Mesenteric fat pad (tissue), 1 donor: Measurements from ENCODE around the gene ERH. TPM values are rescaled to one million over a fixed set of nuclear protein-coding genes. Genes with fewer than 3 reads are reported as not detected.
A peak's percentile ranks its signal among the peaks of the same experiment; 100 is the strongest.
"Not testable (repeated sequence)": the region's sequence is repeated elsewhere in the genome, so short reads cannot be mapped to it uniquely, and the experiment has no call there.

ENCODE experiments used
- DNase-seq: peaks from one replicate; pipeline ENCODE4 v3.0.0-alpha.2; 2020; ENCODE audit warnings: low spot score
- long read RNA-seq: library from polyadenylated mRNA; unstranded; transcript quantifications from one replicate; pipeline ENCODE4 v2.0.0, GENCODE V29; 2020
- total RNA-seq: library from RNA; stranded (reverse); fragmentation: NEBNext Ultra II Directional; extraction: Animal tissue kit (Norgen Biotek cat#: 25700); gene quantifications from one replicate; pipeline ENCODE4 v1.2.1, GENCODE V29; 2021
- donor health status: DM: yes; HTN: yes; CAD: no.

The ERH gene
- total RNA-seq = 140 TPM
- long read RNA-seq, transcript ERH-203 (4 exons, 1,124 nt) = major isoform, 18 of 22 reads
- long read RNA-seq, partial matches to known transcripts = 1 of 22 reads
- long read RNA-seq, other reads (novel, unspliced or antisense) = 0 of 22 reads

GRCh38 chr14:69398053-69398817 lies at the start of gene ERH, which contains the start of gene SLC39A9:
Gene ERH (minus strand): TSS chr14:69398299. CDS start chr14:69398233, 66 bp downstream.
Gene SLC39A9 (plus strand): TSS chr14:69398692. CDS start chr14:69399370, 678 bp downstream.
- DNase-seq = peak; percentile 98

GRCh38 chr14:69443296-69443805 lies 45.3 kb upstream of the ERH start:
- no peak for DNase-seq

- DNase-seq = no peak
Measured at GRCh38 chr14:69441948-69442347, 43.8 kb upstream of the ERH start.

- DNase-seq = no peak
Measured at GRCh38 chr14:69439521-69440270, 41.6 kb upstream of the ERH start.

GRCh38 chr14:69432364-69432763 lies 34.3 kb upstream of the ERH start:
- DNase-seq = no peak

GRCh38 chr14:69430306-69430939 lies 32.3 kb upstream of the ERH start:
- DNase-seq = no peak

- DNase-seq = no peak
Measured at GRCh38 chr14:69429643-69430042, 31.5 kb upstream of the ERH start.

- DNase-seq = no peak
Measured at GRCh38 chr14:69428289-69428998, 30.3 kb upstream of the ERH start.

- DNase-seq = no peak
Measured at GRCh38 chr14:69427596-69427995, 29.5 kb upstream of the ERH start.

GRCh38 chr14:69424149-69424923 lies 26.2 kb upstream of the ERH start:
- no peak for DNase-seq

- DNase-seq = no peak
Measured at GRCh38 chr14:69423279-69423678, 25.2 kb upstream of the ERH start.

GRCh38 chr14:69416087-69416486 lies 18.0 kb upstream of the ERH start:
- not testable (repeated sequence) for DNase-seq

- DNase-seq = no peak
Measured at GRCh38 chr14:69413483-69413882, 15.4 kb upstream of the ERH start.

- DNase-seq = no peak
Measured at GRCh38 chr14:69408331-69408960, 10.3 kb upstream of the ERH start.

GRCh38 chr14:69405762-69406161 lies 7.7 kb upstream of the ERH start:
- DNase-seq = no peak

- DNase-seq = no peak
Measured at GRCh38 chr14:69404883-69405282, 6.8 kb upstream of the ERH start.

GRCh38 chr14:69404478-69404877 lies 6.4 kb upstream of the ERH start:
- no peak for DNase-seq

- no peak for DNase-seq
Measured at GRCh38 chr14:69401841-69402240, 3.7 kb upstream of the ERH start.

GRCh38 chr14:69400154-69400553 lies 2.1 kb upstream of the ERH start:
- DNase-seq = no peak

- no peak for DNase-seq
Measured at GRCh38 chr14:69399750-69400149, 1.7 kb upstream of the ERH start.
